Measurements from ENCODE around the gene GDF15.

DNA sequence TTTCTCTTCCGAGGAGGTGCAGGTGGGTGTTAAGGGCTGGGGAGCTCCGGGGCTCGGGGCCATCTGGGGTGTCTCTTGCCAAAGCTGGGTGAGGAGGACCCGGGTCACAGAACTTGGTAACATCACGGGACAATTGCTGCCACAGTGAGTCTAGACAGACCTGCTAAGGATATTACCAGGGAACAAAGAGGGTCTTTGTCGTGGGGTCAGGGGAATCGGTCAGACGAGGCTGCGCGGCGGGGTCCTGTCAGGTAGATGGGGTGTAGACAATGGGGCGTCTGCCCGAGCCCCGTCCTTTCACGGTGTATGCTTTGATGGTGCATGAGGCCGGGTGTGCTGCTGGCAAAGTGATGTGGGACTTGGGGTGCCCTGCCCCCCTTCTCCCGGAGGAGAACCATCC, 37.8 kb upstream of the GDF15 start:
- TF ChIP-seq, protein P1, sequence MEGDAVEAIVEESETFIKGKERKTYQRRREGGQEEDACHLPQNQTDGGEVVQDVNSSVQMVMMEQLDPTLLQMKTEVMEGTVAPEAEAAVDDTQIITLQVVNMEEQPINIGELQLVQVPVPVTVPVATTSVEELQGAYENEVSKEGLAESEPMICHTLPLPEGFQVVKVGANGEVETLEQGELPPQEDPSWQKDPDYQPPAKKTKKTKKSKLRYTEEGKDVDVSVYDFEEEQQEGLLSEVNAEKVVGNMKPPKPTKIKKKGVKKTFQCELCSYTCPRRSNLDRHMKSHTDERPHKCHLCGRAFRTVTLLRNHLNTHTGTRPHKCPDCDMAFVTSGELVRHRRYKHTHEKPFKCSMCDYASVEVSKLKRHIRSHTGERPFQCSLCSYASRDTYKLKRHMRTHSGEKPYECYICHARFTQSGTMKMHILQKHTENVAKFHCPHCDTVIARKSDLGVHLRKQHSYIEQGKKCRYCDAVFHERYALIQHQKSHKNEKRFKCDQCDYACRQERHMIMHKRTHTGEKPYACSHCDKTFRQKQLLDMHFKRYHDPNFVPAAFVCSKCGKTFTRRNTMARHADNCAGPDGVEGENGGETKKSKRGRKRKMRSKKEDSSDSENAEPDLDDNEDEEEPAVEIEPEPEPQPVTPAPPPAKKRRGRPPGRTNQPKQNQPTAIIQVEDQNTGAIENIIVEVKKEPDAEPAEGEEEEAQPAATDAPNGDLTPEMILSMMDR (IDR thresholded peaks at IDR 0.05): no peak
- no peak for TF ChIP-seq POLR2A (IDR thresholded peaks at IDR 0.05)

All from lower leg skin (tissue), 3 donors.